ENCODE measurements around the gene CMIP. TPM values are rescaled to one million over a fixed set of nuclear protein-coding genes. Genes with fewer than 3 reads are reported as not detected.
A peak's percentile ranks its signal among the peaks of the same experiment; 100 is the strongest.

The CMIP gene
- total RNA-seq, 3 donors from 2014 or later: 14.9 to 23.9 (median 17.6) TPM

- H3K36me3 ChIP-seq: no peaks in the 10 kb centered on the region
- H3K9me3 ChIP-seq: no peaks in the 10 kb centered on the region
- no peaks in the 10 kb centered on the region for H3K27me3 ChIP-seq
- no peak for DNase-seq (ENCODE audit: low spot score in 2 of 2)
- intact Hi-C loops (cut with DNase I; ENCODE audit: low total_unique reads): no loop called here
- H3K27ac ChIP-seq: no peak overlapping the region
- TF ChIP-seq POLR2AphosphoS5 (IDR thresholded peaks at IDR 0.05): no peak
- no peak for TF ChIP-seq CTCF (IDR thresholded peaks at IDR 0.05)
- no peak for TF ChIP-seq POLR2A (IDR thresholded peaks at IDR 0.05)
- no peak overlapping the region for H3K4me3 ChIP-seq
- peaks cover 0 to 7% of the 10 kb centered on the region in 2 donors for H3K4me1 ChIP-seq
Measured at GRCh38 chr16:81560979-81561657, 116.5 kb downstream of the CMIP start.

GRCh38 chr16:81562174-81562849, 117.7 kb downstream of the CMIP start:
- Histone ChIP-seq H3K27ac (no peak overlapping the region), H3K4me3 (no peak overlapping the region), H3K9me3 (no peaks in the 10 kb centered on the region), H3K4me1 (peaks cover 0 to 7% of the 10 kb centered on the region in 2 donors), H3K36me3 (no peaks in the 10 kb centered on the region), H3K27me3 (no peaks in the 10 kb centered on the region)
- TF ChIP-seq CTCF (IDR thresholded peaks at IDR 0.05) (no peak), POLR2AphosphoS5 (IDR thresholded peaks at IDR 0.05) (no peak), POLR2A (IDR thresholded peaks at IDR 0.05) (no peak)
- intact Hi-C loops (cut with DNase I; ENCODE audit: low total_unique reads): no loop called here
- DNase-seq (ENCODE audit: low spot score in 2 of 2): no peak

- H3K27ac ChIP-seq: no peak overlapping the region
- H3K27me3 ChIP-seq: no peaks in the 10 kb centered on the region
- no peak for DNase-seq (ENCODE audit: low spot score in 2 of 2)
- H3K4me1 ChIP-seq: peaks cover 0 to 7% of the 10 kb centered on the region in 2 donors
- intact Hi-C loops (cut with DNase I; ENCODE audit: low total_unique reads): no loop called here
- TF ChIP-seq POLR2AphosphoS5 (IDR thresholded peaks at IDR 0.05) (no peak), CTCF (IDR thresholded peaks at IDR 0.05) (no peak), POLR2A (IDR thresholded peaks at IDR 0.05) (no peak)
- no peaks in the 10 kb centered on the region for H3K9me3 ChIP-seq
- H3K4me3 ChIP-seq: no peak overlapping the region
- H3K36me3 ChIP-seq: no peaks in the 10 kb centered on the region
Measured at GRCh38 chr16:81562926-81563325, 118.3 kb downstream of the CMIP start.

- no peak for TF ChIP-seq CTCF (IDR thresholded peaks at IDR 0.05)
- no peak for TF ChIP-seq POLR2A (IDR thresholded peaks at IDR 0.05)
- TF ChIP-seq POLR2AphosphoS5 (IDR thresholded peaks at IDR 0.05): no peak
- H3K9me3 ChIP-seq: no peaks in the 10 kb centered on the region
- peak overlapping the region in 1 of 2 donors; percentile 1 for H3K27ac ChIP-seq
- intact Hi-C loops (cut with DNase I; ENCODE audit: low total_unique reads): no loop called here
- no peak for DNase-seq (ENCODE audit: low spot score in 2 of 2)
- H3K4me1 ChIP-seq: peaks cover 0 to 21% of the 10 kb centered on the region in 2 donors
- H3K27me3 ChIP-seq: no peaks in the 10 kb centered on the region
- no peaks in the 10 kb centered on the region for H3K36me3 ChIP-seq
- no peak overlapping the region for H3K4me3 ChIP-seq
Measured at GRCh38 chr16:81564421-81564911, 119.9 kb downstream of the CMIP start.
